Measurements from ENCODE around the gene SCAMP1.

The SCAMP1 gene

GRCh38 chr5:78399116-78399515, 38.7 kb downstream of the SCAMP1 start:
- DNase-seq (ENCODE audit: low read depth): no peak
- Histone ChIP-seq H3K4me1 (ENCODE audit: control insufficient read depth, insufficient read depth, low read length) (no peaks in the 10 kb centered on the region), H3K36me3 (ENCODE audit: control insufficient read depth, insufficient read depth, low read length, severe bottlenecking) (no peaks in the 10 kb centered on the region), H3K9ac (ENCODE audit: low read length) (no peak overlapping the region), H3K4me3 (ENCODE audit: low read length) (no peak overlapping the region), H3K9me3 (ENCODE audit: control insufficient read depth, low read length) (no peaks in the 10 kb centered on the region), H3K27me3 (replicated peaks; ENCODE audit: control insufficient read depth, insufficient read depth, low read length) (no peaks in the 10 kb centered on the region)

DNA sequence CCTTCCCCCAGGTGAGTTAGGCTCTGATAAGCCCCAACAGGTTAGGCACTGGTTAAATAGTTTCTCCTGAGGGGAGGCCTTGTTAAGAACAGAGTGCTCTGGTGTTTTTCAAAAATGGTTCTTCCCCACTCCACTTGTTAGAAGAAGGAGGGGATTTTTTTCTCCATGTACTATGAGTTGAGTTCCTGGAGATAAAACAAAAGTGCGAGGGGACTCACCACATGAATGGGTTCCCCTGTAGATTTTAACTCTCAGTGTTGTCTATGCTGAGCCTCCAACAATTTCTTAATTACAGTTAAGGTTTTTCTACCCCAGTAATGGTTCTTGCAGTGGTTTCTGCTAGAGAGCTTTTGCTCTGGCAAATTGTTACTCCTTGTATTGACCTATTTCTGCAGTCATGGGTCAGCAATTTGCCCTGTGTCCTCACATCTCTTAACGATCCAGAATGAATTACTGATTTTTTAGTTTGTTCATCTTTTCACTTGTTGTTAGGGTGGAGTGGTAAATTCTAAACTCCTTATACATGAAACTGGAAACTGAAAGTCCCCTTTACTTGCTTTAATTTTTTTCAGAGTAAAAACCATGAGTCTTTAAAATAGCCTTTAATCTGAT, 44.4 kb downstream of the SCAMP1 start:
- H3K36me3 ChIP-seq (ENCODE audit: control insufficient read depth, insufficient read depth, low read length, severe bottlenecking): no peaks in the 10 kb centered on the region
- no peaks in the 10 kb centered on the region for H3K9me3 ChIP-seq (ENCODE audit: control insufficient read depth, low read length)
- H3K4me1 ChIP-seq (ENCODE audit: control insufficient read depth, insufficient read depth, low read length): peaks cover 19% of the 10 kb centered on the region
- H3K27me3 ChIP-seq (replicated peaks; ENCODE audit: control insufficient read depth, insufficient read depth, low read length): no peaks in the 10 kb centered on the region
- no peak for DNase-seq (ENCODE audit: low read depth)
- no peak overlapping the region for H3K4me3 ChIP-seq (ENCODE audit: low read length)
- H3K9ac ChIP-seq (ENCODE audit: low read length): no peak overlapping the region

DNA sequence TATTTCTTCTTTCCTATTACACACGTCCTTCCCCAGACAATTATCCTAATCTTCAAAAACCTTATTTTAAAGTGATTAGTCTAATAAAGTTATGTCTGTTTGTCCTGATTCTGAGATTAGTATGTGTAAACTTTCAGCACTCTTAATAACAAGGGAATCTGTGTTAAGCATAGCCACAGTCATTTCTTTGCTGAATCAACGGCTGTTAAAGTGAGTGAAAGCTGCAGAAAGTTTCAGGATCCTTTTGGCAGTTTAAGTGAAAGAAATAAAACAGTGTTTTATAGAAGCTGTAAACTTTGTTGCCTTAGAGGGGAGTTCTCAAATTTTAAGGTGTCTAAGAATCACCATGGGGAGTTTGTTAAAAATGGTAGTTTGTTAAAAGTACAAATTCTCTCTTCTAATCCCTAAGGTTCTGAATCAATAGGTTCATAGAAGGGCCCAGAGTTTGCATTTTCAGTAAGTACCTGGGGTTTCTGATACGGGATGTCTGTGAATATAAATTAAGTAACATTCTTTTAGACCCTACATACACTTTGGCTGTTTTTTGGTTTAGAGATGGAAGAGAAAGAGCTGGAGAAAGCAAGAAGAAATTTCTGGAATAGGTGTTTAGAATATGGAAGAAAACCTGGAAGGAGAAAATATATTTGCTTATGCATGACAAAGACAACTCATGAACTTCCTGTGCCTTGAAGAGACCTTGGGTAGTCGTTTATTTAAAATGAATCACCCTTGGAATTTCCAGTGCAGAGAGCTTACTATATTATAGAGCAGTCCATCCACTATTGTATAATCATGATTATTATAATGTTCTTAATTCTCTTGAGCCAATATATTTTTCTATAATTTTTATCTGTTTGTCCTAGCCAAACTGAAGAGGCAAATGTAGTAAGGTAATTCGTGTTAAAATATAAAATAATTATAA, 45.7 kb downstream of the SCAMP1 start:
- Histone ChIP-seq H3K36me3 (ENCODE audit: control insufficient read depth, insufficient read depth, low read length, severe bottlenecking) (no peaks in the 10 kb centered on the region), H3K9me3 (ENCODE audit: control insufficient read depth, low read length) (no peaks in the 10 kb centered on the region), H3K4me3 (ENCODE audit: low read length) (no peak overlapping the region), H3K4me1 (ENCODE audit: control insufficient read depth, insufficient read depth, low read length) (peaks cover 20% of the 10 kb centered on the region), H3K27me3 (replicated peaks; ENCODE audit: control insufficient read depth, insufficient read depth, low read length) (no peaks in the 10 kb centered on the region), H3K9ac (ENCODE audit: low read length) (no peak overlapping the region)
- DNase-seq (ENCODE audit: low read depth): peak; percentile 43

- Histone ChIP-seq H3K4me1 (ENCODE audit: control insufficient read depth, insufficient read depth, low read length) (peaks cover 27% of the 10 kb centered on the region), H3K4me3 (ENCODE audit: low read length) (no peak overlapping the region), H3K9me3 (ENCODE audit: control insufficient read depth, low read length) (no peaks in the 10 kb centered on the region), H3K9ac (ENCODE audit: low read length) (no peak overlapping the region), H3K27me3 (replicated peaks; ENCODE audit: control insufficient read depth, insufficient read depth, low read length) (no peaks in the 10 kb centered on the region), H3K36me3 (ENCODE audit: control insufficient read depth, insufficient read depth, low read length, severe bottlenecking) (no peaks in the 10 kb centered on the region)
- DNase-seq (ENCODE audit: low read depth): no peak
Measured at GRCh38 chr5:78407458-78407857, 47.0 kb downstream of the SCAMP1 start.

DNA sequence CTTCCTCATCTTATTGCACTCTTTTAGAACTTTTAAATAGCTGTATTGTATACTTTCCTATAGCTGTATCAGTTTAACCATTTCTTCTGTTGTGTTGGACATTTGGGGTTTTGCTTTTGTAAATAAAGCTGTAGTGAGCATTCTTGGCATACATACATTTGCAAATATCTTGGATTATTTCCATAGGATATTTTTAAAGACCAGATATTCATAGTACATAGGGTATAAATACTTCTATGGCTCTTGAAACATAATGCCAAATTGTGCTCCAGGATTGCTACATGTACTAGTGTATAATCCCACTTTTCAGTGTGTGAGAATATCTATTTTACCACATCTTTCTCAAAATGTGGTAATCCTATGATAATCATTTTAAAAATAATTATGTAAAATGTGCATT, 51.2 kb downstream of the SCAMP1 start:
- Histone ChIP-seq H3K27me3 (replicated peaks; ENCODE audit: control insufficient read depth, insufficient read depth, low read length) (no peaks in the 10 kb centered on the region), H3K36me3 (ENCODE audit: control insufficient read depth, insufficient read depth, low read length, severe bottlenecking) (peaks cover 5% of the 10 kb centered on the region), H3K9me3 (ENCODE audit: control insufficient read depth, low read length) (no peaks in the 10 kb centered on the region)

GRCh38 chr5:78416677-78417425, 56.4 kb downstream of the SCAMP1 start:
- H3K27me3 ChIP-seq (replicated peaks; ENCODE audit: control insufficient read depth, insufficient read depth, low read length): no peaks in the 10 kb centered on the region
- no peak overlapping the region for H3K9ac ChIP-seq (ENCODE audit: low read length)
- H3K36me3 ChIP-seq (ENCODE audit: control insufficient read depth, insufficient read depth, low read length, severe bottlenecking): peaks cover 17% of the 10 kb centered on the region
- H3K4me3 ChIP-seq (ENCODE audit: low read length): no peak overlapping the region
- H3K9me3 ChIP-seq (ENCODE audit: control insufficient read depth, low read length): no peaks in the 10 kb centered on the region
- peaks cover 5% of the 10 kb centered on the region for H3K4me1 ChIP-seq (ENCODE audit: control insufficient read depth, insufficient read depth, low read length)
- DNase-seq (ENCODE audit: low read depth): peak; percentile 44

More for the DNA sequence above, 51.2 kb downstream of the SCAMP1 start:
- no peak overlapping the region for H3K9ac ChIP-seq (ENCODE audit: low read length)
- peaks cover 16% of the 10 kb centered on the region for H3K4me1 ChIP-seq (ENCODE audit: control insufficient read depth, insufficient read depth, low read length)
- peak; percentile 8 for DNase-seq (ENCODE audit: low read depth)
- H3K4me3 ChIP-seq (ENCODE audit: low read length): no peak overlapping the region

GRCh38 chr5:78419396-78419795, 59.0 kb downstream of the SCAMP1 start:
- H3K9ac ChIP-seq (ENCODE audit: low read length): no peak overlapping the region
- H3K27me3 ChIP-seq (replicated peaks; ENCODE audit: control insufficient read depth, insufficient read depth, low read length): no peaks in the 10 kb centered on the region
- no peaks in the 10 kb centered on the region for H3K4me1 ChIP-seq (ENCODE audit: control insufficient read depth, insufficient read depth, low read length)
- H3K4me3 ChIP-seq (ENCODE audit: low read length): no peak overlapping the region
- H3K9me3 ChIP-seq (ENCODE audit: control insufficient read depth, low read length): no peaks in the 10 kb centered on the region
- peaks cover 17% of the 10 kb centered on the region for H3K36me3 ChIP-seq (ENCODE audit: control insufficient read depth, insufficient read depth, low read length, severe bottlenecking)
- DNase-seq (ENCODE audit: low read depth): no peak

DNA sequence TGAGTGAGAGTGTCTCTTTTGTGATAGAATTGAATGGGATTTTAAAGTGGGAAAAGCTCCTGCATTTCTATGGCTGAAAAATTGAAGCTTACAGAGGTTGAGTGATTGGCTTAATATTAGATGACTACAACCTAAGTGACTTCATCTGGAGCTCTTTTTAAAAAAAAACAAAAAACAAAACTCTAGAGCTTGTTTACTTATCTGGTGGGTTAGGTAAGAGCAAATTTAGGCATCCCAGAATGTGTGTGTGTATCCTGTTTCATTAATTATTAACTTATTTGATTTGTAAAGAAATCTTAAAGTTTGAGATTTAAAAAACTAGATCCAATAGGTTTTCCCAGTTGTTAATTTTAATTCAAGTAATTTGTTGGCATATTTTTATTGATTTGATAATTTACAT, 60.1 kb downstream of the SCAMP1 start:
- no peak for DNase-seq (ENCODE audit: low read depth)
- H3K9me3 ChIP-seq (ENCODE audit: control insufficient read depth, low read length): no peaks in the 10 kb centered on the region
- H3K4me3 ChIP-seq (ENCODE audit: low read length): no peak overlapping the region
- peaks cover 17% of the 10 kb centered on the region for H3K36me3 ChIP-seq (ENCODE audit: control insufficient read depth, insufficient read depth, low read length, severe bottlenecking)
- no peaks in the 10 kb centered on the region for H3K27me3 ChIP-seq (replicated peaks; ENCODE audit: control insufficient read depth, insufficient read depth, low read length)
- no peak overlapping the region for H3K9ac ChIP-seq (ENCODE audit: low read length)
- H3K4me1 ChIP-seq (ENCODE audit: control insufficient read depth, insufficient read depth, low read length): no peaks in the 10 kb centered on the region

GRCh38 chr5:78424665-78425064, 64.2 kb downstream of the SCAMP1 start:
- Histone ChIP-seq H3K9me3 (ENCODE audit: control insufficient read depth, low read length) (peaks cover 4% of the 10 kb centered on the region), H3K9ac (ENCODE audit: low read length) (no peak overlapping the region), H3K4me3 (ENCODE audit: low read length) (no peak overlapping the region), H3K4me1 (ENCODE audit: control insufficient read depth, insufficient read depth, low read length) (no peaks in the 10 kb centered on the region), H3K36me3 (ENCODE audit: control insufficient read depth, insufficient read depth, low read length, severe bottlenecking) (peaks cover 7% of the 10 kb centered on the region), H3K27me3 (replicated peaks; ENCODE audit: control insufficient read depth, insufficient read depth, low read length) (no peaks in the 10 kb centered on the region)
- DNase-seq (ENCODE audit: low read depth): no peak

DNA sequence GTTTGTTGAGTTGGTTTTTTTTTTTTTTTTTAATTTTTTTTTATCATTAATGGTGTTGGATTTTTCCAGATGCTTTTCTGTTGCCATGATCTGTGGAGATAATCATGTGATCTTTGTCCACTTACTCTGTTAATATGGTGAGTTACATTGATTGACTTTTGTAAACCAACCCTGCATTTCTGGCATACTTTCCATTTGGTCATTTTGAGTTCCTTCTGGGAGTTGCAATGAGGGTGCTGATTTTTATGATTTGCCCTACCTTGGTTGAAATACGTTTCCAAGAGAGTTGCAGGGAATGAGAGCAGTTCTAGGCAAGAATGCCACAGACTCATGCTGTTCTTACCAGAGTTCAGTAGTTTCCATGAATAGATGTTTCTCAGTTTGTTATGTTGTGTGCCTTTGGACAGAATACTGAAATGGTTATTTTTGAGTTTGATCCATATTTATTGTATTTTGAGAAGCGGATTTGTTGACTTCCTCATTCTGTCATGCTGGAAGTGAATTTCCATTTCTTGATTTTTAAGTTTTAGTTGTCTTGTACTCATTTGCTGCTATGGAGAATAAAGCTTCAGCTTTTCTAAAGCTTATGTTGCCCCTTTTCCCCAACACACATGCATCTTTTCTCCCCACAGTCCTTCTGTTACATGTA, 69.0 kb downstream of the SCAMP1 start:
- Histone ChIP-seq H3K4me1 (ENCODE audit: control insufficient read depth, insufficient read depth, low read length) (no peaks in the 10 kb centered on the region), H3K36me3 (ENCODE audit: control insufficient read depth, insufficient read depth, low read length, severe bottlenecking) (peaks cover 10% of the 10 kb centered on the region), H3K27me3 (replicated peaks; ENCODE audit: control insufficient read depth, insufficient read depth, low read length) (no peaks in the 10 kb centered on the region), H3K4me3 (ENCODE audit: low read length) (no peak overlapping the region), H3K9me3 (ENCODE audit: control insufficient read depth, low read length) (peaks cover 4% of the 10 kb centered on the region), H3K9ac (ENCODE audit: low read length) (no peak overlapping the region)
- no peak for DNase-seq (ENCODE audit: low read depth)

DNA sequence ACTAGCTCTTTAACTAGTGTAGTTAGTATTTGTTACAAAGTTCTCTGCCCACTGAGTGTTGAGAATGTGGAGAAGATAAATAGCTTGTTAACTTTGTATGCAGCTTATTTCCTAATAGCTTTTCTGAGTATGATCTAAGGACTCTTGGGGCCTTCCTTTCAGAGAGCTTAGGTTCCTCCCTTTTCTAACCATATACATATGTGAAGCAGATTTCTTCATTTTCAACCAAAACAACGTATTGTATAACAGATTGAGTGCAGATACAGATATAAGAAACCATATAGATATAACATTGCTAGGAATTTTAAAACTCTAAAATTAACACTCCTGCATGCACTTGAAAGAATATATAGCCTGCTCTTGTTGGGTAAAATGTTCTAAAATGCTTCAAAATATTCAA, 70.4 kb downstream of the SCAMP1 start:
- no peak overlapping the region for H3K9ac ChIP-seq (ENCODE audit: low read length)
- DNase-seq (ENCODE audit: low read depth): peak; percentile 7
- H3K4me1 ChIP-seq (ENCODE audit: control insufficient read depth, insufficient read depth, low read length): no peaks in the 10 kb centered on the region
- H3K4me3 ChIP-seq (ENCODE audit: low read length): no peak overlapping the region
- H3K27me3 ChIP-seq (replicated peaks; ENCODE audit: control insufficient read depth, insufficient read depth, low read length): no peaks in the 10 kb centered on the region
- peaks cover 10% of the 10 kb centered on the region for H3K36me3 ChIP-seq (ENCODE audit: control insufficient read depth, insufficient read depth, low read length, severe bottlenecking)
- H3K9me3 ChIP-seq (ENCODE audit: control insufficient read depth, low read length): peaks cover 4% of the 10 kb centered on the region

Measured in adipocyte (in vitro differentiated cells).